H1 (cell line): Measurements from ENCODE around the gene ALG14. TPM values are rescaled to one million over a fixed set of nuclear protein-coding genes. Genes with fewer than 3 reads are reported as not detected.

Experiments used
- CTCF ChIA-PET: fragments of 300-600 bp; sonication (Branson Sonifier 250); formaldehyde crosslinking; loops from one replicate; lab custom pipeline; 2021; ENCODE audit not compliant: partially characterized antibody; lab: Charles Lee
- POLR2A ChIA-PET: fragments of 300-600 bp; sonication (Branson Sonifier 250); formaldehyde crosslinking; loops from one replicate; lab custom pipeline; 2021; ENCODE audit warnings: inconsistent platforms; ENCODE audit not compliant: partially characterized antibody; lab: Charles Lee
- DNase-seq, 2 experiments: peaks; one replicate each; pipeline versions ENCODE4 v3.0.0 to v3.0.0-alpha.2; 2010 to 2022; ENCODE audit warnings: low spot score in 2 of 2, low read depth in 1 of 2, mixed read lengths in 1 of 2
- FAIRE-seq: peaks from 2 replicates; lab custom pipeline; 2011; peaks lifted over from hg19 to GRCh38; lab: Jason Lieb, UNC
- H2AFZ ChIP-seq: 2 replicates; pipeline ENCODE4 v1.8.1; 2012; ENCODE audit warnings: low read length, inconsistent platforms
- H2AK5ac ChIP-seq: 2 replicates; pipeline ENCODE4 v1.6.1; 2013; ENCODE audit warnings: low read depth, low read length
- H2BK120ac ChIP-seq: replicated peaks from 2 replicates; pipeline ENCODE3; 2013; ENCODE audit warnings: low read depth, low read length, inconsistent platforms
- H2BK12ac ChIP-seq: 2 replicates; pipeline ENCODE4 v1.6.1; 2013; ENCODE audit warnings: low read depth, low read length
- H2BK15ac ChIP-seq: 2 replicates; pipeline ENCODE4 v1.6.1; 2013; ENCODE audit warnings: low read length
- H2BK20ac ChIP-seq: 2 replicates; pipeline ENCODE4 v1.6.1; 2013; ENCODE audit warnings: low read length
- H2BK5ac ChIP-seq: 2 replicates; pipeline ENCODE4 v1.6.1; 2013; ENCODE audit warnings: low read depth, low read length
- H3K14ac ChIP-seq: 2 replicates; pipeline ENCODE4 v1.6.1; 2013; ENCODE audit warnings: inconsistent platforms; ENCODE audit not compliant: insufficient read length
- H3K18ac ChIP-seq: 2 replicates; pipeline ENCODE4 v1.6.1; 2013; ENCODE audit warnings: low read length; ENCODE audit errors: extremely low read depth
- H3K23ac ChIP-seq: 2 replicates; pipeline ENCODE4 v1.6.1; 2013; ENCODE audit warnings: inconsistent platforms; ENCODE audit not compliant: insufficient read length
- H3K23me2 ChIP-seq: 2 replicates; pipeline ENCODE4 v1.6.1; 2013; ENCODE audit warnings: low read depth, low read length
- H3K27ac ChIP-seq: 2 replicates; pipeline ENCODE4 v1.6.1; 2011; ENCODE audit warnings: low read depth, low read length, inconsistent platforms
- H3K27me3 ChIP-seq, 4 experiments: replicated peaks in 1 of 4; 1 replicate in 1 of 4; 2 replicates in 3 of 4; pipeline versions ENCODE4 v1.6.1 to v1.8.1; 2011 to 2013; ENCODE audit warnings: low read length in 3 of 4, mild to moderate bottlenecking in 3 of 4, inconsistent platforms in 2 of 4, mixed read lengths in 2 of 4, moderate library complexity in 1 of 4; ENCODE audit not compliant: control insufficient read depth in 3 of 4, insufficient read depth in 3 of 4; ENCODE audit errors: extremely low read depth in 1 of 4
- H3K36me3 ChIP-seq, 4 experiments: 2 replicates each; pipeline versions ENCODE4 v1.6.1 to v1.8.1; 2011 to 2013; ENCODE audit warnings: mild to moderate bottlenecking in 4 of 4, low read length in 3 of 4, moderate library complexity in 2 of 4, control low read depth in 1 of 4, inconsistent platforms in 1 of 4; ENCODE audit not compliant: insufficient read depth in 4 of 4, control insufficient read depth in 2 of 4
- H3K4ac ChIP-seq: replicated peaks from 2 replicates; pipeline ENCODE3; 2013; ENCODE audit warnings: low read length, low read depth, mixed read lengths, inconsistent platforms; ENCODE audit not compliant: insufficient read length
- H3K4me1 ChIP-seq, 4 experiments: replicated peaks in 1 of 4; 1 replicate in 1 of 4; 2 replicates in 3 of 4; pipeline versions ENCODE4 v1.6.1 to v1.8.1; 2011 to 2013; ENCODE audit warnings: low read length in 3 of 4, inconsistent platforms in 2 of 4, mixed read lengths in 1 of 4; ENCODE audit not compliant: insufficient read depth in 4 of 4, control insufficient read depth in 3 of 4
- H3K4me2 ChIP-seq, 2 experiments: 2 replicates each; pipeline versions ENCODE4 v1.6.1 to v1.8.1; 2011 to 2013; ENCODE audit warnings: low read depth in 2 of 2, low read length in 2 of 2, control low read depth in 1 of 2, inconsistent platforms in 1 of 2, mild to moderate bottlenecking in 1 of 2; ENCODE audit not compliant: insufficient read depth in 1 of 2
- H3K4me3 ChIP-seq, 4 experiments: fragments of 200-600, 300-600 bp in 1 of 4; sonication (generic), shearing (Covaris generic), sonication (Bioruptor Twin) in 1 of 4; 2 replicates each; pipeline versions ENCODE4 v1.5.1 to v1.8.1; 2011 to 2016; ENCODE audit warnings: low read length in 4 of 4, low read depth in 3 of 4, control low read depth in 2 of 4, inconsistent platforms in 2 of 4, mild to moderate bottlenecking in 2 of 4, mixed read lengths in 1 of 4, moderate library complexity in 1 of 4; ENCODE audit not compliant: insufficient read depth in 2 of 4; ENCODE audit errors: extremely low read depth in 1 of 4
- H3K56ac ChIP-seq: replicated peaks from 2 replicates; pipeline ENCODE3; 2013; ENCODE audit warnings: low read depth, mild to moderate bottlenecking, mixed read lengths, low read length, inconsistent platforms; ENCODE audit not compliant: insufficient read length
- H3K79me1 ChIP-seq: 2 replicates; pipeline ENCODE4 v1.6.1; 2013; ENCODE audit warnings: low read depth, low read length, control low read depth
- H3K79me2 ChIP-seq, 2 experiments: 2 replicates each; pipeline versions ENCODE4 v1.6.1 to v1.8.1; 2012 to 2013; ENCODE audit warnings: low read length in 2 of 2, mild to moderate bottlenecking in 2 of 2, inconsistent platforms in 1 of 2; ENCODE audit not compliant: insufficient read depth in 2 of 2, control insufficient read depth in 1 of 2
- H3K9ac ChIP-seq, 4 experiments: replicated peaks in 1 of 4; 1 replicate in 1 of 4; 2 replicates in 3 of 4; pipeline versions ENCODE4 v1.6.1 to v1.8.1; 2011 to 2013; ENCODE audit warnings: low read depth in 3 of 4, low read length in 3 of 4, control low read depth in 2 of 4, mild to moderate bottlenecking in 2 of 4, moderate library complexity in 2 of 4, inconsistent platforms in 1 of 4; ENCODE audit errors: extremely low read depth in 1 of 4
- H3K9me3 ChIP-seq, 2 experiments: 2 replicates each; pipeline versions ENCODE4 v1.6.1 to v1.8.1; 2012 to 2013; ENCODE audit warnings: mild to moderate bottlenecking in 2 of 2, moderate library complexity in 2 of 2, control low read depth in 1 of 2, inconsistent platforms in 1 of 2, low read depth in 1 of 2, low read length in 1 of 2, mixed read lengths in 1 of 2; ENCODE audit not compliant: insufficient read depth in 2 of 2
- H4K20me1 ChIP-seq, 2 experiments: replicated peaks in 1 of 2; 2 replicates each; pipeline versions ENCODE3 to v1.8.1; 2011 to 2013; ENCODE audit warnings: inconsistent platforms in 2 of 2, low read length in 2 of 2, mild to moderate bottlenecking in 1 of 2; ENCODE audit not compliant: insufficient read depth in 2 of 2, control insufficient read depth in 1 of 2
- H4K5ac ChIP-seq: 2 replicates; pipeline ENCODE4 v1.6.1; 2013; ENCODE audit warnings: low read length, low read depth, mixed read lengths, inconsistent platforms; ENCODE audit not compliant: insufficient read length
- H4K8ac ChIP-seq: 2 replicates; pipeline ENCODE4 v1.8.0; 2013; ENCODE audit warnings: mild to moderate bottlenecking, moderate library complexity, low read length, inconsistent platforms; ENCODE audit not compliant: insufficient read depth; ENCODE audit errors: extremely low read depth
- H4K91ac ChIP-seq: replicated peaks from 2 replicates; pipeline ENCODE3; 2013; ENCODE audit warnings: low read length, mixed read lengths, inconsistent platforms; ENCODE audit not compliant: insufficient read length
- BACH1 ChIP-seq: IDR thresholded peaks from 2 replicates; pipeline ENCODE4 v1.6.1; 2012; ENCODE audit warnings: low read length, improper control_type of control experiment
- HDAC2 ChIP-seq, 2 experiments: fragments of 300-600 bp in 1 of 2; sonication (generic) in 1 of 2; IDR thresholded peaks; 2 replicates each; pipeline ENCODE4 v1.6.1; 2011 to 2012; ENCODE audit warnings: low read depth in 2 of 2, low read length in 2 of 2, mild to moderate bottlenecking in 2 of 2, moderate library complexity in 2 of 2, borderline replicate concordance in 1 of 2, inconsistent platforms in 1 of 2
- HDAC6 ChIP-seq: IDR thresholded peaks from one replicate; pipeline ENCODE4 v1.7.1; 2012; ENCODE audit warnings: low read depth, mild to moderate bottlenecking, inconsistent platforms, low read length, moderate library complexity
- KDM1A ChIP-seq: fragments of 200-600, 300-600 bp; sonication (generic); IDR thresholded peaks from 2 replicates; pipeline ENCODE4 v1.7.1; 2016; ENCODE audit warnings: mild to moderate bottlenecking, low read length, borderline replicate concordance
- PHF8 ChIP-seq: fragments of 200-600 bp; sonication (generic); conservative IDR thresholded peaks from 2 replicates; pipeline ENCODE4 v1.7.1; 2012; ENCODE audit warnings: low read depth, mild to moderate bottlenecking, inconsistent platforms, low read length, moderate library complexity
- POLR2AphosphoS5 ChIP-seq: IDR thresholded peaks from 2 replicates; pipeline ENCODE4 v1.6.1; 2011; ENCODE audit warnings: low read depth, low read length
- SAP30 ChIP-seq: fragments of 300-600 bp; sonication (generic); IDR thresholded peaks from 2 replicates; pipeline ENCODE4 v1.7.1; 2012; ENCODE audit warnings: low read length, moderate library complexity, mild to moderate bottlenecking, inconsistent platforms; ENCODE audit not compliant: insufficient read depth, insufficient replicate concordance
- SIN3A ChIP-seq, 2 experiments: IDR thresholded peaks in 1 of 2; conservative IDR thresholded peaks in 1 of 2; 2 replicates each; pipeline ENCODE4 v1.6.1; 2011 to 2012; ENCODE audit warnings: low read length in 2 of 2, improper control_type of control experiment in 1 of 2, low read depth in 1 of 2, mild to moderate bottlenecking in 1 of 2
- SIX5 ChIP-seq: IDR thresholded peaks from 2 replicates; pipeline ENCODE4 v1.6.1; 2011; ENCODE audit warnings: mild to moderate bottlenecking, low read depth, low read length
- SUZ12 ChIP-seq: fragments of 200-600 bp; sonication (generic); IDR thresholded peaks from 2 replicates; pipeline ENCODE4 v1.6.1; 2012; ENCODE audit warnings: mild to moderate bottlenecking, inconsistent platforms, low read length, moderate library complexity, mixed read lengths
- TBP ChIP-seq: IDR thresholded peaks from 2 replicates; pipeline ENCODE4 v1.6.1; 2011; ENCODE audit warnings: low read depth, low read length, improper control_type of control experiment
- polyA plus RNA-seq, 7 experiments: library from polyadenylated mRNA; depleted of rRNA in 3 of 7; stranded (reverse) in 5 of 7; unstranded in 2 of 7; fragments of >200 nt in 5 of 7; fragments of 200-250 nt in 2 of 7; gene quantifications; 1 replicate in 5 of 7; 2 replicates in 1 of 7; 4 replicates in 1 of 7; pipeline versions ENCODE4 v1.2.1 to v1.2.3, GENCODE V29; 2011 to 2013; ENCODE audit warnings: missing spikeins in 2 of 7, mixed read lengths in 2 of 7
- total RNA-seq: library from RNA; stranded (reverse); fragmentation: NEBNext Ultra II Directional; extraction: Animal tissue kit (Norgen Biotek cat#: 25700); gene quantifications from 2 replicates; pipeline ENCODE4 v1.2.1, GENCODE V29; 2021

The ALG14 gene
- total and polyA plus RNA-seq, 2 of the 8 experiments (the other 6 are each of a cell fraction or from before 2014, with no cell fraction given), result 0.95 to 1.3 TPM

GRCh38 chr1:95010158-95010557, 62.6 kb downstream of the ALG14 start:
- Histone ChIP-seq H3K23me2 (no peaks in the 10 kb centered on the region), H4K20me1 (no peaks in the 10 kb centered on the region), H2BK5ac (no peak overlapping the region), H3K27ac (no peak overlapping the region), H3K36me3 (no peaks in the 10 kb centered on the region; a peak in 1 of 8 replicates), H3K56ac (no peak overlapping the region), H4K8ac (no peak overlapping the region), H3K4me3 (no peak overlapping the region), H3K27me3 (no peaks in the 10 kb centered on the region), H3K4me2 (no peak overlapping the region), H3K14ac (no peak overlapping the region), H2BK120ac (no peak overlapping the region), H3K4me1 (no peaks in the 10 kb centered on the region), H4K5ac (no peak overlapping the region), H3K79me2 (no peaks in the 10 kb centered on the region), H3K18ac (no peak overlapping the region), H2BK12ac (no peak overlapping the region), H2BK20ac (no peak overlapping the region), H2AFZ (no peak overlapping the region), H3K9me3 (no peaks in the 10 kb centered on the region), H3K23ac (no peak overlapping the region), H3K9ac (no peak overlapping the region), H2AK5ac (no peak overlapping the region), H3K79me1 (no peaks in the 10 kb centered on the region), H2BK15ac (no peak overlapping the region), H3K4ac (no peak overlapping the region), H4K91ac (no peak overlapping the region)
- ChIA-PET POLR2A (no interaction called here), CTCF (interaction anchor here (1.3 kb wide), 1 partner anchor 33 kb away, joined by 5 read pairs; no protein-coding TSS in a partner anchor)
- DNase-seq (no peak), FAIRE-seq (no peak)
- TF ChIP-seq SAP30 (no peak), HDAC2 (IDR thresholded peaks at IDR 0.05; ENCODE audit: borderline replicate concordance in 1 of 2, low read depth in 2 of 2, low read length in 2 of 2) (no peak), KDM1A (no peak), SUZ12 (no peak), SIX5 (no peak), POLR2AphosphoS5 (no peak), SIN3A (conservative IDR thresholded peaks at IDR 0.05 in 1 of 2, IDR thresholded peaks at IDR 0.05 in 1 of 2; ENCODE audit: low read depth in 1 of 2, low read length in 2 of 2) (no peak), HDAC6 (no peak), PHF8 (no peak), BACH1 (no peak), TBP (no peak)
